AG08396 (cell line): ENCODE results near the gene SET.

ENCODE experiments used
- DNase-seq: peaks from one replicate; pipeline ENCODE4 v3.0.0; 2012; ENCODE audit warnings: low spot score, mixed read lengths

SET gene

DNA sequence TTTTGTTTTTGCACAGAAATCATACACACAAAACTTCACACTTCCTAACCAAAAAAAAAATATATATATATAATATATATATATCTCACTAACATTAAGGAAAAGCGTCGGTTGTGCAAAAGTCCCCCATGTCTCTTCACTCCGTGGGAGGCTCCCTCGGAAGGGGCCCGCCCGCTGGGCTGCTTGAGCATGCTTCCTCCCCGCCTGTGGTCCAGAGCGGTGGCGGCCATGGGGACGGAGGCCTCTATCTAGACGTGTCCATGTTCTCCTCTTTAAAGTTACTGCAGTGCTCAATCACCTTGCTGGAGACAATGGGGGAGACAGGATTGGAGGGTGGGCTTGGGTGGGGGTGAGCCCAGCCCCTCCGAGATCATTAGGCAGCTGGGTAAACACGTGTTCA, 42.1 kb downstream of the SET start:
- no peak for DNase-seq

- DNase-seq = no peak
Observed at GRCh38 chr9:128731691-128732090, 42.7 kb downstream of the SET start.

GRCh38 chr9:128732576-128732975, 43.6 kb downstream of the SET start:
- no peak for DNase-seq

DNA sequence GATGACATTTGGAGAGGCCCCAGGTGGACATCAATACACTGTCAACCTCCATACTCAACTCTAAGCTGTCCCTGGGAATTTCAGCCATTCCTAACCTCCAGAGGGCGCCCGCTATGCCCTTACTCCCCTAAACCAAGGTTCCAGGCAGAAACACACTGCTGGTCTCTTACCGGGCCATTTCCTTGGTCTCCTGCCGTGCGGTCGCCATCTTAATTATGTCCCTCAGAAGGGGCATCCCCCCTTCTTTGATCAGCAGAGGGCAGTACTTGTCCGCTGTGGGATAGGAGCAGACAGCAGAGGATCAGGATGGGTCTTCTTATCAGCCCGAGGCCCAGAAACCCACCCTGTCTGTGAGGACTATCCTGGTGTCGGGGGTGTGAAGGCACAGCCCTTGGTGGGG, 44.2 kb downstream of the SET start:
- DNase-seq = peak; percentile 71

DNA sequence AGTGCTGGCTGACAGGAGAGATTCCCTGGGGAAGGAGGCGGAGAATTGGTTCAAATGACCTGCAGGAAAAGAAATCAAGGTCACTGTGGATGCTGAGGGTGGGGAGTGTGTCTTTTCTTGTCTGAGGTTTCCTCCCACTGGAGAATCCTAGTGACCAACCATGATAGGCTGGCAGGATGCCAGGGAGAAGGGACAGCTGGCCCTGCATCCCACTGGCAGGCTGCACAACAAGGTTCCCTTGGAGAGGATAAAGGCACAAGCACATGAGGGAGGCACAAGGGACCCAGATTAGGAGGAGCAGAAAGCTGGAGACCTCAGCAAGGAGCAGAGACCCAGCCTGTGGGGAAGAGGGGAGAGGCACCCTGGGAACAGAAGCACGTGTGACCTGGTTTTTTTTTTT, 46.4 kb downstream of the SET start:
- no peak for DNase-seq

GRCh38 chr9:128742401-128742800, 53.4 kb downstream of the SET start:
- DNase-seq = no peak

DNA sequence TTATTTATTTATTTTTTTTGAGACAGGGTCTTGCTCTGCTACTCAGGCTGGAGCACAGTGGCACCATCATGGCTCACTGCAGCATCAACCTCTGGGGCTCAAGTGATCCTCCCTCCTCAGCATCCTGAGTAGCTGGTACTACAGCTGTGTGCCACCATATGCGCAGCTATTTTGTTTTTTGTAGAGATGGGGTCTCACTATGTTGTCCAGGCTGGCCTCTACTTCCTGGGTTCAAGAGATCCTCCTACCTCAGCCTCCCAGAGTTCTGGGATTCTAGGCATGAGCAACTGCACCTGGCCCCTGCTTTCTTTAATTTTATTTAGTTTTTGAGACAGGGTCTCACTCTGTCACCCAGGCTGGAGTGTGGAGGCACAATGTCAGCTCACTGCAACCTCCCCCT, 54.4 kb downstream of the SET start:
- no peak for DNase-seq
